NCI-H2196 (cell line): ENCODE measurements around the gene SH3PXD2A.
"Not testable (repeated sequence)": the region's sequence is repeated elsewhere in the genome, so short reads cannot be mapped to it uniquely, and the experiment has no call there.

Experiments
- DNase-seq: peaks from one replicate; lab custom pipeline; 2025; ENCODE audit not compliant: unreplicated experiment; lab: John Stamatoyannopoulos, UW

SH3PXD2A gene

GRCh38 chr10:103772096-103772845 is 83.1 kb downstream of the SH3PXD2A start:
- no peak for DNase-seq

DNA sequence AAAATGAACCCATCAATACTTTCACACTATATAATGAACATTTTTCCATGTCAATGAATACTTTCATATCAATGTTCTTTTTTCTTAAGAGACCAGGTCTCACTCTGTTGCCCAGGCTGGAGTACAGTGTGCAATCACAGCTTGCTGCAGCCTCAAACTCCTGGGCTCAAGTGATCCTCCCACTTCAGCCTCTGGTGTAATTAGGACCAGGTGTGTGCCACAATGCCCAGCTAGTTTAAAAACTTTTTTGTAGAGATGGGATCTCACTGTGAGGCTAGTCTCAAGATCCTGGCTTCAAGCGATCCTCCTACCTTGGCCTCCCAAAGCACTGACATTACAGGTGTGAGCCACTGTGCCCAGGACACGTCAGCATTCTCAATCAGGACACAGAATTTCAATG is 85.2 kb downstream of the SH3PXD2A start:
- DNase-seq = no peak

DNA sequence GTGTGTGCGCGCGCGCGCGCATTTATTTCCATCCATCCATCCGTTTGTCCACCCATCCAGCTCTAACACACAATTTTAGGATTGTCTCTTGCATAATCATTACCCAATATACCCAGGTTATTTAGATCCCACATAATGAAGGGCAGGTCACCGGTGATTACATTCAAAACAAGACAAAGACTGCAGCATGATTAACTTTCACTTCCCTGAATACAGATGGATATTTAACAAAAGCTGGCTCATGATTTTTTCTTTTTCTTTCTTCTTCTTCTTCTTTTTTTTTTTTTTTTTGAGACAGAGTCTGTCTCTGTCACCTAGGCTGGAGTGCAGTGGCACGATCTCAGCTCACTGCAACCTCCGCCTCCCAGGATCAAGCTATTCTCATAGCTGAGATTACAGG is 86.2 kb downstream of the SH3PXD2A start:
- DNase-seq = no peak

GRCh38 chr10:103768345-103768744 is 87.0 kb downstream of the SH3PXD2A start:
- no peak for DNase-seq

DNA sequence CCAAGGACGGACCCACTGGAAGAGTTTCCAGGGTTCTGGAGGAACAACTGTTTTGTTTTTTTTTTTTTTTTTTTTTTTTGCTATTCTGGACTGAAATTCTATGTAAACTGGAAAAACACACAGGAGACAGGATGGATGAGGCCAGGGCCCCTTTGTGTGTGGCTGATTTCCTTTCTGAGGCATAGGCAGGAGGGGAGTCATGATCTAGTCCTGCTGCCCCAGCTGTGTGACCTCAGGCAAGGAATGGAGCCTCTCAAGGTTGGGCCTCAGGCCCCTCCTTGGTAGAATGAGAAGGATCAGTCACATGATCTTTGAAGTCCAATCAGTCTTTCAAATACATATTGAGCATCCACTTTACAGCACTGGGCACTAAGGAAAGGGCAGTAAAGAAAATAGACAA is 87.6 kb downstream of the SH3PXD2A start:
- no peak for DNase-seq

DNA sequence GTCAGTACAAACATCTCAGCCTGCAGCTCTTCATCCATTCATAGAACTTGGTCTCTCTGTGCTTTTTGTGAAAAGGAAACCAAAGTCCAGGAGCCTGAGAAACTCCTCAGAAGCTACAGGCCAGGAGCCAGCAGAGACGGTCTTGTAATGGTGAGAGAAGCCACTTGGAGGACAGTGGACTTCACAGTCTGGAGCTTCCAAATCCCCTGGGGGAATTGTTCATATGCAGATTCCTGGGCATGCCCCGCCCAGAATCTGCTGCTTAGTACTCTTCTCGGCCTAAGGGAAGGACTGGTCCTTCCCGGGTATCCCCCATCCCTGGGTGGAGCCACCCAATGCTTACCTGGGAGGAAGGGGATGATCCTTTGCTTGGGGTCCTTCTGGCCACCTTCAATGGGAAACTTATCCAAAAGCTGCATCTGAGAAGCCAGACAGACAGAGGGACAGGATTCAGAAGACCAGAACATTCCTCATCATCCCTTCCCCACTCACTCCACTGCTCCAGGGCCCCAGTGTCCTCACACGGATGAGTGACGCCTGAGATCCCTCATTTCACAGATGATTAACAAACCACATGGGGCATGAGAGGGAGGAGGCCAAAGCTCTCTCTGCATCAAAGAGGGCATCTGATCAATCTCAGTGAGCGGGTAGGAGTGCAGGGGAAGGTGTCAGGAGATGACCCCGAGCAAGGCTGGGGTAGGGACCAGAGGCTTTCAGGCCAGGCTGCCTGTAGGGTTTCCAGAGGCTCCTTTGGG is 88.4 kb downstream of the SH3PXD2A start:
- no peak for DNase-seq

DNA sequence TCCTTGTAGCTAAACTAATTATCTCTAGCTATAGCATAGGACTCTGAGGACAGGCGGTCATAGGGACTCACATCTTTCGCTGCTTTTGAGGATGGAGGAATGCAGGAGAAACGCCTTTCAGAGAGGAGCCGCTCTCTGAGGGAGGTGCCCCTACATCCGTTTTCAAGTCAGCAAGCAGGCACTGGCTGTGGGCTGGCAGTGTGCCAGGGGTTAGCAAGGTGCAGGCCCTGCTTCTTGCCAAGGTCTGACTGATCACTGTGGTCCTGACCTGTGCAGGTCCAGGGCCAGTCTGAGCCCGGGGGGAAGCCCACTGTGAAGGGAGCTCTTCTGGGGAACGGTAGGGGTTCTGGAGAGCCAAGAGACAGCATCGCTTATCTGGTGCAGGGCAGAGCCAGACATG is 89.4 kb downstream of the SH3PXD2A start:
- DNase-seq = no peak

- no peak for DNase-seq
Observed at GRCh38 chr10:103765168-103765567, 90.2 kb downstream of the SH3PXD2A start.

DNA sequence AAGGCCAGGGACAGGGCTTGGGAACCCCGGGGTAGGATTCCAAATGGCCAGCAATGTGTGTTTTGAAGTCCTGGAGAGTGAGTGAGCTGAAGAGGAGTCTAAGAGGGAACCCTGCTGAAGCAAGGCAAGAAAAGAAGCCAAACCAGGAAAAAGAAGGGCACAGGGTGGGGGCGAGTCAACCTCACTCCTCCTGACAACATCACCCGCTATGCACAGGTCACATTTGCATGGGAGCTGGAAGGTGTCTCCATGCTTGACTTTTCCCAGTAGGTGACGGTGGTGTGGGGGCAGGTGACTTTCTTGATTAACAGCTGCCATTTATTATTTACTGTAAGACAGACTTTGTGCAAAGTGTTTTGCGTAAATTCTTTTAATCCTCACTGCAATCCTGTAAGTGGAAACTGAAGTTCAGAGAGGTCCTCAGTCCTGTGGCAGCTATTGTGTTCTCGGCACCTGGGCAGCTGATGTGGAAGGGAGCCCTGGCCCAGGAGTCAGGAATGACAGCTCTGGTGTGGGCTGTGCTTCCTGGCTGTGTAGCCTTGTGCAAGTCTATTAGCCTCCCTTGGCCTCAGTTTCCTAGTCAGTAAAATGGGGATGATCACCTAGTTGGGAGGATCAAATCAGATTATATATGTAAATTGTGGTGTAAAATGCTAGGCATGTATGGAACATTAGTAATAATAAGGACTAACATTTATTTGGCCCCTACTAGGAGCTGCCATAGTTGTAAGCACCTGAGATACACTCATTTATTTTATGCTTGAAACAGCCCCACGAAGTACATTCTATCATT is 90.9 kb downstream of the SH3PXD2A start:
- DNase-seq = no peak

DNA sequence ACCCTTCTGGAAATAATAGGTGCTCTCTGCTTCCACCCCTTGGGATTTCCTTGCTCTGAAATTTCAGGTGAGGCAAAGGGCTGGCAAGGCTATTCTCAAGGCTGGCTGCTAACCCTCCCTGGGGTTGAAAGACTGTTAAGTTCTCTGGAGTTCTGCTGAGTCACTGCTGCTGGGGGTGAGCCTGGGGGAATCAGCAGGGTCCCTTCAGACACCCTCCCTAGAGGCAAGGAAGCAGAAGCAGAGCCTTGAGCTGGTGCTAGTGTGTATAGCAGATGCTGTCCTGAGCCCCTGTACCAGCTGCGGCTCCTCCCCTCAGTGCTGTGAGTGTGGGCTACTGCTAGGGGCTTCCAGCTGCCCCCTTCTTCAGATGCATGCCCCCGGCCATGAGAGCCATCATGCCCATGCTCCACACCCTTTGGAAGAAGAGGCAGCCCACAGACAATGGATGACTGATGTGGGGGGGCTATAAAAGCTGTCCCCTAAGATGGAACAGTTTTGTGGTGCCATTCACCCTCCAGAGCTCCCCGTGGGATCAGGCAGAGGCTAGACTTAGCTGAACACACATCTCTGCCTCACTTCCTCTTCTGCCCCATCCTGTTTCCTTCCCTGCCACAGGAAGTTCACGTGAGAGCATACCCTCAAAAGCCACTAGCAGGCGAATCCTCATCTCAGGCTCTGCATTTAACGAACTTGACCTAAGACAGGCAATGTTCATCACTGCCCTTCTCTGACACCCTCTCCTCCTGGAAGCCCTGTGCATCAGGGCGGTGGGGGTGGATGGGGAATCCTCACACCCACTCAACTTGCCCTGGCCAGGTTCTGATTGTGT is 91.8 kb downstream of the SH3PXD2A start:
- DNase-seq = no peak

DNA sequence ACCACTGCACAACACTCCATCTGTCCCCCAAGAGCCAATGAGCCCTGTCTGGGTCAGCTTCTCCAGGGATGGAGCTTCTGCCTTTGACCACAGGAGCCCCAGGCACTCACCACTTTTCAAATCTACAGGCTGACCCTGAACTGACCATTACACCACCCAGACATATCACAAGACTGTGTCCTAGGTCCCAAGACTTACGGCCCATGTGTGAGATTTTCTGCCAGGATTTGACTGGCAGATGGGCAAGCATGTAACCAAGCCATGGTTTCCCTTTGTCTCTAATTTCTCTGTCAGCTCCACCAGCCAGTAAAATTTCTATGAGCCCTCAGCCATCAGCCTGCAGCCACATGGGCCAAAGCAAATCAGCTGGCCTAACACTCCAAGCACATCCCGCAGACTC is 92.5 kb downstream of the SH3PXD2A start:
- no peak for DNase-seq

GRCh38 chr10:103762162-103762561 is 93.2 kb downstream of the SH3PXD2A start:
- no peak for DNase-seq

DNA sequence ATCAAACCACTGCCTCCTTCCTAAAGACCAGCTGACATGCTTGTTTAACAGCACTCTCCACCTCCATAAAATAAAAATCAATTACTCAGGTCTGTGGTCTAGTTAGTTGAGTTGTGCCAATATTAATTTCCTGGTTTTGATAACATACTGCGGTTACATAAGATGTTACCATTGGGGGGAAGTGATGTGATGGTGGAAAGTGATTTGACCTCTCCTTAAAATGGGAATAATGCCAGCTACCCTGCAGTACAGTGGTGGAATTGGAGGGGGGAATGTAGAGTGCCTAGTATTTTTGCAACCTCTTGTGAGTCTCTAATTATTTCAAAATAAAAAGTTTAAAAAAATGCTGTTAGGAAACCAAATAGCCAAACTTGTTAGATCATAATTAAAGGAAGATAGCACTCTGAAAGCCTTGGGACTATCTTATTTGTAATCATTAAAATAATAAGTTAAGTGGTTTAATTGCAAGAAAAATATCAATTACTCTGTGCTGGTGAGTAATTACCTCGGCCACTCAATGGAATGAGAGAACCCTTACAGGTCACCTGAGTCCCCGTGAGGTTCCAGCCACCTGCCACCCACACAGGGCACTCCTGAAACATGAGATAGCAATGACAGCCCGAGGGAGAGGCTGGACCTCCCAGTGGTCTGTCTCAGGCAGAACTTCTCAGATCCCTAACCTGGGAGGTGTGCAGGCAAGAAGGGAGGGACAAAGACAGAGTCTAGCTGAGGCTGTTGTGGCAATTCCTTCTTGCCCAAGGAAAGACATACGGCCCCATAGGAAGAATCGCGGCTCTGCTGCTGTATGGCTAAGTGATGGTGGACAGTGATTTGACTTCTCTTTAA is 94.1 kb downstream of the SH3PXD2A start:
- DNase-seq = peak; percentile 42

GRCh38 chr10:103760233-103760632 is 95.1 kb downstream of the SH3PXD2A start:
- not testable (repeated sequence) for DNase-seq

DNA sequence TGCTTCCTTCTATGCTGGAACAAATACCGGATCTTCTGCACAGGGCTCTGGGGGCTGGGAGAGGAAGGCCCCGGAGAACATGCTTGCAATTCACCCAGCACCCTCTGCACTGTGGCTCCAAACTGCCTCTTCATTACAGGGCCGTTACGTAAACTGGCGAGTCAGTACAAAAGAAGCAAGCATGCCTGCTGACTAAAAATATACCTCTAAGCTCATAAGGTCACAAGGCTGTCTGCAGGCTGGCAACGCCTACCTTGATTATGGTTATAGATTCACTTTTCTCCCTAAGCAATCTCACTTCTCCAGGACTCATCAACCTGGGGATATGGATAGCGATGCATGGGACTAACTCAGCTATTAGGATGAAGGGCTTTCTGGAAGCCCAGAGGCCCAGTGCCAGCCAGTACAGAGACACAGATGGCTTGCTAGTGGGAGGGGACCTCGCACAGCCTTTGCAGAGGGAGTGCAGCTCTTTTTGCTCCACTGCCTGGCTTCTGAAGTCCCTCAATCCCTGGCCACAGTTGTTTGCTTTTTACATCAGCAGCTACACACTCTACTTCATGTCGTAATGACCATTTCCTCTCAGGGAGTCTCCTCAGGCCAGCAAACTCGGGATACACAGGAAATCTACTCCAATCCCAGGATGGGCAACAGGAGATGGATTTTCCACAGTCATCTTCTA is 96.1 kb downstream of the SH3PXD2A start:
- DNase-seq = no peak

GRCh38 chr10:103758294-103758681 is 97.1 kb downstream of the SH3PXD2A start:
- no peak for DNase-seq

GRCh38 chr10:103757531-103758293 is 97.7 kb downstream of the SH3PXD2A start:
- DNase-seq = no peak

DNA sequence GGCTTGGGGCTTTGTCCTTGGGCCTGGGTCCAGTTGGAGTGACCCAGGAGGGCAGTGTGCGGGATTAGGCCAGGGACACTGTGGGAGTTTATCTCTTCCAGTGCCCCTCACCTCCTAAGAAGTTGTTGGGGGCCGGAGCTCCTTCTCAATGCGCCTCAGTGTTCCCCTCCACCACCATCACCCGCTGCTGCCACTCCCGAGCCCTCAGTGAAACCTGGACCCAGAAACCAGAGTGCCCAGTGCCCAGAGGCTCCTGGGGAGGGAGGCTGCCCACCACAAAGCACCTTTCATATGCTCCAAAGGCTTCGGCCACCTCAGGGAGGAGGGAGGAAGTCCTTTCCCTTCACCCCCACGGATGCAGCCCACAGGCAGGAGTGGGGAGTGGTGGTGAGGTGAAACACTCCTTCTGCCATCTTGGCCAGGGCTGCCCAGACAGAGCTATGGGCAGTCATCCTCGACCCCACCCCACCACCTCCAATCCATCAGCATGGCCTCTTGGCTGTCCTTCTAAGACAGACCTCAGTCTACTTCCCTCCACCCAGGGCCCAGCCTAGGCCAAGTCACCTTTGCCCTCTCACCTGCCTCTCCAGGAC is 99.0 kb downstream of the SH3PXD2A start:
- no peak for DNase-seq
